HCT116 (cell line): Measurements from ENCODE around the gene STAG3. TPM values are rescaled to one million over a fixed set of nuclear protein-coding genes. Genes with fewer than 3 reads are reported as not detected.
A peak's percentile ranks its signal among the peaks of the same experiment; 100 is the strongest.

Experiments used
- ATAC-seq: fragments of 200-7000 bp; cut with Tn5 transposase; 2 replicates; pipeline ENCODE4 v1.9.1; 2020; ENCODE audit warnings: mild to moderate bottlenecking, moderate library complexity
- BruUV-seq: library from RNA; stranded (reverse); fragments of 400-500 nt; replicated peaks from 2 replicates; lab custom pipeline; 2021; lab: Mats Ljungman, UMichigan
- CTCF ChIA-PET: fragments of 300-600 bp; sonication (Branson Sonifier 250); formaldehyde crosslinking; loops from one replicate; lab custom pipeline; 2021; ENCODE audit warnings: antibody characterized with exemption; lab: Charles Lee
- POLR2A ChIA-PET: fragments of 300-600, 350-600 bp; sonication (Branson Sonifier 250); formaldehyde crosslinking; loops from one replicate; lab custom pipeline; 2021; ENCODE audit warnings: antibody characterized with exemption; lab: Charles Lee
- RAD21 ChIA-PET, 2 experiments: fragments of 300-600 bp; sonication (Branson Sonifier 250); formaldehyde crosslinking; loops; one replicate each; lab custom pipeline; 2023; ENCODE audit warnings: low total read pairs in 2 of 2; ENCODE audit not compliant: uncharacterized antibody in 2 of 2, unreplicated experiment in 2 of 2, low non-redundant PET in 1 of 2; lab: Charles Lee
- DNase-seq: peaks from one replicate; pipeline ENCODE4 v3.0.0-alpha.2; 2010; ENCODE audit warnings: low read depth, low spot score
- H2AFZ ChIP-seq: fragments of 200-600 bp; shearing (Covaris generic), sonication (generic); 2 replicates; pipeline ENCODE4 v1.6.1; 2017; ENCODE audit warnings: low read depth, mixed run types, mixed read lengths, antibody characterized with exemption, low read length; ENCODE audit not compliant: poor library complexity, severe bottlenecking
- H3K27ac ChIP-seq: 2 replicates; pipeline ENCODE4 v1.5.1; 2012; ENCODE audit warnings: low read depth, low read length
- H3K27me3 ChIP-seq: fragments of 200-600 bp; sonication (generic); 2 replicates; pipeline ENCODE4 v1.6.1; 2016; ENCODE audit warnings: mixed run types, low read length, mixed read lengths; ENCODE audit not compliant: insufficient read depth
- H3K36me3 ChIP-seq, 2 experiments: fragments of 200-500 bp in 1 of 2; fragments of 200-600 bp in 1 of 2; sonication (Bioruptor generic) in 1 of 2; sonication (generic) in 1 of 2; 2 replicates each; pipeline versions ENCODE4 v1.5.1 to v1.6.1; 2014 to 2016; ENCODE audit warnings: low read length in 2 of 2, inconsistent platforms in 1 of 2, mixed read lengths in 1 of 2, mixed run types in 1 of 2; ENCODE audit not compliant: insufficient read depth in 2 of 2, control insufficient read depth in 1 of 2
- H3K4me1 ChIP-seq, 2 experiments: fragments of 200-600 bp in 1 of 2; sonication (generic) in 1 of 2; 2 replicates each; pipeline versions ENCODE4 v1.5.1 to v1.6.1; 2012 to 2017; ENCODE audit warnings: low read length in 2 of 2, inconsistent platforms in 1 of 2, mild to moderate bottlenecking in 1 of 2, mixed read lengths in 1 of 2, mixed run types in 1 of 2, moderate library complexity in 1 of 2; ENCODE audit not compliant: insufficient read depth in 2 of 2, control insufficient read depth in 1 of 2
- H3K4me2 ChIP-seq: fragments of 200-600 bp; sonication (generic); 2 replicates; pipeline ENCODE4 v1.6.1; 2017; ENCODE audit warnings: mixed run types, low read length, mixed read lengths
- H3K4me3 ChIP-seq, 2 experiments: fragments of 200-600 bp in 1 of 2; sonication (generic) in 1 of 2; replicated peaks in 1 of 2; 2 replicates each; pipeline ENCODE4 v1.5.1; 2011 to 2016; ENCODE audit warnings: low read length in 2 of 2, control low read depth in 1 of 2, low read depth in 1 of 2, mild to moderate bottlenecking in 1 of 2, mixed read lengths in 1 of 2, mixed run types in 1 of 2
- H3K79me2 ChIP-seq: fragments of 200-600 bp; sonication (generic); 2 replicates; pipeline ENCODE4 v1.6.1; 2017; ENCODE audit warnings: mild to moderate bottlenecking, mixed run types, low read length, moderate library complexity, mixed read lengths; ENCODE audit not compliant: insufficient read depth
- H3K9ac ChIP-seq: fragments of 200-600 bp; sonication (generic); 2 replicates; pipeline ENCODE4 v1.6.1; 2016; ENCODE audit warnings: low read length, mixed read lengths
- H3K9me2 ChIP-seq: fragments of 200-600 bp; sonication (generic), shearing (Covaris generic); 2 replicates; pipeline ENCODE4 v1.6.1; 2017; ENCODE audit warnings: mixed run types, mild to moderate bottlenecking, moderate library complexity; ENCODE audit not compliant: insufficient read depth
- H3K9me3 ChIP-seq, 2 experiments: fragments of 200-500 bp in 1 of 2; fragments of 200-600 bp in 1 of 2; sonication (Bioruptor generic) in 1 of 2; sonication (generic) in 1 of 2; 2 replicates each; pipeline ENCODE4 v1.6.1; 2014 to 2017; ENCODE audit warnings: low read length in 2 of 2, mixed read lengths in 2 of 2, inconsistent platforms in 1 of 2, low read depth in 1 of 2, mild to moderate bottlenecking in 1 of 2, mixed run types in 1 of 2, moderate library complexity in 1 of 2; ENCODE audit not compliant: control insufficient read depth in 1 of 2, insufficient read depth in 1 of 2
- H4K20me1 ChIP-seq: fragments of 200-600 bp; sonication (generic), shearing (Covaris generic); 2 replicates; pipeline ENCODE4 v1.6.1; 2017; ENCODE audit warnings: mixed run types, mild to moderate bottlenecking, moderate library complexity; ENCODE audit not compliant: insufficient read depth
- CBX3 ChIP-seq: IDR thresholded peaks from 2 replicates; pipeline ENCODE4 v1.6.1; 2012; ENCODE audit warnings: low read depth
- EGR1 ChIP-seq: IDR thresholded peaks from 2 replicates; pipeline ENCODE4 v1.6.1; 2012; ENCODE audit warnings: low read depth
- ELF1 ChIP-seq: IDR thresholded peaks from 2 replicates; pipeline ENCODE4 v1.6.1; 2012; ENCODE audit warnings: low read depth, borderline replicate concordance
- EZH2 ChIP-seq: fragments of 200-600 bp; sonication (generic); IDR thresholded peaks from 2 replicates; pipeline ENCODE4 v1.6.1; 2017; ENCODE audit warnings: antibody characterized with exemption, mixed run types
- EZH2phosphoT487 ChIP-seq: fragments of 200-600 bp; IDR thresholded peaks from 2 replicates; pipeline ENCODE4 v1.6.1; 2018; ENCODE audit warnings: antibody characterized with exemption, borderline replicate concordance
- FOSL1 ChIP-seq: IDR thresholded peaks from 2 replicates; pipeline ENCODE4 v1.6.1; 2012; ENCODE audit warnings: low read depth
- POLR2A ChIP-seq: IDR thresholded peaks from 2 replicates; pipeline ENCODE4 v1.7.0; 2011; ENCODE audit warnings: borderline replicate concordance; ENCODE audit not compliant: insufficient read depth, insufficient read length; ENCODE audit errors: extremely low read depth
- RAD21 ChIP-seq: IDR thresholded peaks from 2 replicates; pipeline ENCODE4 v1.6.1; 2012; ENCODE audit warnings: low read depth, mild to moderate bottlenecking
- SIN3A ChIP-seq: IDR thresholded peaks from 2 replicates; pipeline ENCODE4 v1.6.1; 2012; ENCODE audit warnings: low read depth
- SP1 ChIP-seq: IDR thresholded peaks from 2 replicates; pipeline ENCODE4 v1.6.1; 2012; ENCODE audit warnings: low read depth
- SRF ChIP-seq: IDR thresholded peaks from 2 replicates; pipeline ENCODE4 v1.6.1; 2012; ENCODE audit warnings: low read depth
- TCF7L2 ChIP-seq: IDR thresholded peaks from 2 replicates; pipeline ENCODE4 v1.7.0; 2011; ENCODE audit warnings: borderline replicate concordance, inconsistent platforms; ENCODE audit not compliant: insufficient read depth, insufficient read length; ENCODE audit errors: extremely low read depth
- YY1 ChIP-seq: IDR thresholded peaks from 2 replicates; pipeline ENCODE4 v1.6.1; 2011; ENCODE audit warnings: low read length, low read depth, moderate library complexity, mild to moderate bottlenecking; ENCODE audit not compliant: insufficient replicate concordance; ENCODE audit errors: extremely low read depth
- ZFX ChIP-seq: fragments of 450-650 bp; IDR thresholded peaks from 2 replicates; pipeline ENCODE4 v1.6.1; 2017
- intact Hi-C: fragments of 100-400 bp; cut with micrococcal nuclease; formaldehyde crosslinking; loops from 2 replicates; pipeline ENCODE4 v1.10.0; 2022
- total RNA-seq: library from RNA; stranded (reverse); gene quantifications from one replicate; pipeline ENCODE4 v1.2.1, GENCODE V29; 2021; ENCODE audit not compliant: unreplicated experiment
- TF ChIP-seq, protein P1 (sequence below): IDR thresholded peaks from 2 replicates; pipeline ENCODE4 v1.6.1; 2011; ENCODE audit warnings: mild to moderate bottlenecking, low read length, moderate library complexity; ENCODE audit not compliant: insufficient replicate concordance; ENCODE audit errors: extremely low read depth
- TF ChIP-seq, protein P2 (sequence below), 3 experiments: fragments of 200-600 bp in 1 of 3; sonication (generic) in 1 of 3; IDR thresholded peaks in 2 of 3; conservative IDR thresholded peaks in 1 of 3; 2 replicates each; pipeline ENCODE4 v1.5.1; 2012 to 2017; ENCODE audit warnings: low read depth in 2 of 3, low read length in 2 of 3, antibody characterized with exemption in 1 of 3, borderline replicate concordance in 1 of 3, control low read depth in 1 of 3, mild to moderate bottlenecking in 1 of 3, mixed read lengths in 1 of 3, mixed run types in 1 of 3, moderate library complexity in 1 of 3; ENCODE audit not compliant: insufficient read depth in 1 of 3
- TF ChIP-seq, protein P3 (sequence below): IDR thresholded peaks from 2 replicates; pipeline ENCODE4 v1.6.1; 2012
- TF ChIP-seq, protein P4 (sequence below): IDR thresholded peaks from 2 replicates; pipeline ENCODE4 v1.6.1; 2012; ENCODE audit warnings: low read depth
- TF ChIP-seq, protein P5 (sequence below): IDR thresholded peaks from 2 replicates; pipeline ENCODE4 v1.6.1; 2012

STAG3 gene
- total RNA-seq, 1 experiment from 2014 or later, result 1.2 TPM

DNA sequence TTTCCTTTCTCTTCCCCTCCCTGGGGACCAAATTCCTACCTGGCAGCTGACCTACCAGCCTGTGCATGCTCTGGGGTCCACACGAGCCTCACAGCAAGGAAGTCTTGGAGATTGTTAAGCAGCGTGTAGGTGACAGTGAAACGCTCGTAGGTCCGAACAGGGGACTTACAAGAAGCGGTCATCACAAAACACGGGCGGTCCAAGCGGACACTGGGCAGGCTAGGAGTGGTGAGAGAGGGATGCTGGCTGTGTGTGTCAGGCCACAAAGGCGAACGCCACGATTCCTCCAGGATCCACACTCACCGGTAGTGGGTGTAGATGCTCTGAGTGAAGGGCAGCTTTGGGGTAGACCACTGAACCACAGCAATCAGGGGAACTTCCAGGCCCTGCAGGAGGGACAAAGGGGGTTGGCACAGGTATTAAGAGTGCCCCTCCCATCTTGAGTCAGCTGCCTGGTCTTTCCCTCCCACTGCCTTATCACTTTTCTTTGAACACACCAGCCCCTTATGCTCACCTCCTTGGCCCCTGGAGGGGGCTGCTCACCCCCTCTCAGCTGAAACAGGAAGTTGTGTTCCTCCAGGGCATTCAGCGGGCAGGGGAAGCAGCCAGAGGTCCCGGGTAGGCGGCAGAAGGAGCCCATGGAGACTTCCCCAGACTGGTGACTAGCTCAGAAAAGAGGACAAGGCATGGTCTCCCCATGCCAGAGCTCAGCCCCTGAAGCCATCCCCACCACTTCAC lies 21.2 kb upstream of the STAG3 start:
- peak overlapping the region in 1 of 2 experiments; percentile 91; a peak in 2 of 4 replicates for H3K4me3 ChIP-seq
- TF ChIP-seq POLR2A, result no peak
- TF ChIP-seq ZFX, result no peak
- TF ChIP-seq SRF, result no peak
- no peak for TF ChIP-seq ELF1
- TF ChIP-seq YY1, result no peak
- TF ChIP-seq, protein P1, sequence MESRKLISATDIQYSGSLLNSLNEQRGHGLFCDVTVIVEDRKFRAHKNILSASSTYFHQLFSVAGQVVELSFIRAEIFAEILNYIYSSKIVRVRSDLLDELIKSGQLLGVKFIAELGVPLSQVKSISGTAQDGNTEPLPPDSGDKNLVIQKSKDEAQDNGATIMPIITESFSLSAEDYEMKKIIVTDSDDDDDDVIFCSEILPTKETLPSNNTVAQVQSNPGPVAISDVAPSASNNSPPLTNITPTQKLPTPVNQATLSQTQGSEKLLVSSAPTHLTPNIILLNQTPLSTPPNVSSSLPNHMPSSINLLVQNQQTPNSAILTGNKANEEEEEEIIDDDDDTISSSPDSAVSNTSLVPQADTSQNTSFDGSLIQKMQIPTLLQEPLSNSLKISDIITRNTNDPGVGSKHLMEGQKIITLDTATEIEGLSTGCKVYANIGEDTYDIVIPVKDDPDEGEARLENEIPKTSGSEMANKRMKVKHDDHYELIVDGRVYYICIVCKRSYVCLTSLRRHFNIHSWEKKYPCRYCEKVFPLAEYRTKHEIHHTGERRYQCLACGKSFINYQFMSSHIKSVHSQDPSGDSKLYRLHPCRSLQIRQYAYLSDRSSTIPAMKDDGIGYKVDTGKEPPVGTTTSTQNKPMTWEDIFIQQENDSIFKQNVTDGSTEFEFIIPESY, result no peak
- no peak for TF ChIP-seq EZH2phosphoT487
- TF ChIP-seq, protein P2, sequence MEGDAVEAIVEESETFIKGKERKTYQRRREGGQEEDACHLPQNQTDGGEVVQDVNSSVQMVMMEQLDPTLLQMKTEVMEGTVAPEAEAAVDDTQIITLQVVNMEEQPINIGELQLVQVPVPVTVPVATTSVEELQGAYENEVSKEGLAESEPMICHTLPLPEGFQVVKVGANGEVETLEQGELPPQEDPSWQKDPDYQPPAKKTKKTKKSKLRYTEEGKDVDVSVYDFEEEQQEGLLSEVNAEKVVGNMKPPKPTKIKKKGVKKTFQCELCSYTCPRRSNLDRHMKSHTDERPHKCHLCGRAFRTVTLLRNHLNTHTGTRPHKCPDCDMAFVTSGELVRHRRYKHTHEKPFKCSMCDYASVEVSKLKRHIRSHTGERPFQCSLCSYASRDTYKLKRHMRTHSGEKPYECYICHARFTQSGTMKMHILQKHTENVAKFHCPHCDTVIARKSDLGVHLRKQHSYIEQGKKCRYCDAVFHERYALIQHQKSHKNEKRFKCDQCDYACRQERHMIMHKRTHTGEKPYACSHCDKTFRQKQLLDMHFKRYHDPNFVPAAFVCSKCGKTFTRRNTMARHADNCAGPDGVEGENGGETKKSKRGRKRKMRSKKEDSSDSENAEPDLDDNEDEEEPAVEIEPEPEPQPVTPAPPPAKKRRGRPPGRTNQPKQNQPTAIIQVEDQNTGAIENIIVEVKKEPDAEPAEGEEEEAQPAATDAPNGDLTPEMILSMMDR (IDR thresholded peaks at IDR 0.05 in 2 of 3, conservative IDR thresholded peaks at IDR 0.05 in 1 of 3; ENCODE audit: borderline replicate concordance in 1 of 3, insufficient read depth in 1 of 3, low read depth in 2 of 3, low read length in 2 of 3), result no peak
- no peak for TF ChIP-seq FOSL1
- TF ChIP-seq CBX3, result no peak
- TF ChIP-seq TCF7L2, result no peak
- TF ChIP-seq EZH2, result no peak
- TF ChIP-seq, protein P3, sequence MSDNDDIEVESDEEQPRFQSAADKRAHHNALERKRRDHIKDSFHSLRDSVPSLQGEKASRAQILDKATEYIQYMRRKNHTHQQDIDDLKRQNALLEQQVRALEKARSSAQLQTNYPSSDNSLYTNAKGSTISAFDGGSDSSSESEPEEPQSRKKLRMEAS, result no peak
- TF ChIP-seq, protein P4, sequence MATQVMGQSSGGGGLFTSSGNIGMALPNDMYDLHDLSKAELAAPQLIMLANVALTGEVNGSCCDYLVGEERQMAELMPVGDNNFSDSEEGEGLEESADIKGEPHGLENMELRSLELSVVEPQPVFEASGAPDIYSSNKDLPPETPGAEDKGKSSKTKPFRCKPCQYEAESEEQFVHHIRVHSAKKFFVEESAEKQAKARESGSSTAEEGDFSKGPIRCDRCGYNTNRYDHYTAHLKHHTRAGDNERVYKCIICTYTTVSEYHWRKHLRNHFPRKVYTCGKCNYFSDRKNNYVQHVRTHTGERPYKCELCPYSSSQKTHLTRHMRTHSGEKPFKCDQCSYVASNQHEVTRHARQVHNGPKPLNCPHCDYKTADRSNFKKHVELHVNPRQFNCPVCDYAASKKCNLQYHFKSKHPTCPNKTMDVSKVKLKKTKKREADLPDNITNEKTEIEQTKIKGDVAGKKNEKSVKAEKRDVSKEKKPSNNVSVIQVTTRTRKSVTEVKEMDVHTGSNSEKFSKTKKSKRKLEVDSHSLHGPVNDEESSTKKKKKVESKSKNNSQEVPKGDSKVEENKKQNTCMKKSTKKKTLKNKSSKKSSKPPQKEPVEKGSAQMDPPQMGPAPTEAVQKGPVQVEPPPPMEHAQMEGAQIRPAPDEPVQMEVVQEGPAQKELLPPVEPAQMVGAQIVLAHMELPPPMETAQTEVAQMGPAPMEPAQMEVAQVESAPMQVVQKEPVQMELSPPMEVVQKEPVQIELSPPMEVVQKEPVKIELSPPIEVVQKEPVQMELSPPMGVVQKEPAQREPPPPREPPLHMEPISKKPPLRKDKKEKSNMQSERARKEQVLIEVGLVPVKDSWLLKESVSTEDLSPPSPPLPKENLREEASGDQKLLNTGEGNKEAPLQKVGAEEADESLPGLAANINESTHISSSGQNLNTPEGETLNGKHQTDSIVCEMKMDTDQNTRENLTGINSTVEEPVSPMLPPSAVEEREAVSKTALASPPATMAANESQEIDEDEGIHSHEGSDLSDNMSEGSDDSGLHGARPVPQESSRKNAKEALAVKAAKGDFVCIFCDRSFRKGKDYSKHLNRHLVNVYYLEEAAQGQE, result no peak
- TF ChIP-seq, protein P5, sequence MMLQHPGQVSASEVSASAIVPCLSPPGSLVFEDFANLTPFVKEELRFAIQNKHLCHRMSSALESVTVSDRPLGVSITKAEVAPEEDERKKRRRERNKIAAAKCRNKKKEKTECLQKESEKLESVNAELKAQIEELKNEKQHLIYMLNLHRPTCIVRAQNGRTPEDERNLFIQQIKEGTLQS, result no peak
- TF ChIP-seq SIN3A, result no peak
- TF ChIP-seq SP1, result no peak
- no peak for TF ChIP-seq EGR1
- TF ChIP-seq RAD21, result no peak
- TF ChIP-seq, all 23 proteins: peak for 0
- Histone ChIP-seq H2AFZ (no peak overlapping the region), H3K9ac (peak overlapping the region; percentile 84; the same call in 1 of the 2 replicates), H3K9me2 (no peaks in the 10 kb centered on the region), H3K36me3 (peaks cover 14 to 16% of the 10 kb centered on the region in 2 experiments; a peak in 3 of 4 replicates), H3K9me3 (no peaks in the 10 kb centered on the region), H3K27ac (peak overlapping the region; percentile 91), H3K27me3 (no peaks in the 10 kb centered on the region), H3K4me2 (peak overlapping the region; percentile 93), H3K79me2 (peaks cover 29% of the 10 kb centered on the region), H4K20me1 (no peaks in the 10 kb centered on the region), H3K4me1 (peaks cover 12 to 22% of the 10 kb centered on the region in 2 experiments)
- POLR2A ChIA-PET, result no interaction called here
- BruUV-seq, result no TSS peak
- RAD21 ChIA-PET, result interaction anchor here in 1 of 2 experiments (0.6 kb wide), 1 partner anchor 69 kb away, joined by 11 read pairs; no protein-coding TSS in a partner anchor
- intact Hi-C loops, result no loop called here
- no peak for DNase-seq
- no peak for ATAC-seq
- CTCF ChIA-PET, result interaction anchor here (1.0 kb wide), 1 partner anchor 8 kb away, joined by 4 read pairs; the partner anchor contains the start of gene LAMTOR4
